AG04449 (cell line): ENCODE measurements around the gene TAOK3.
A peak's percentile ranks its signal among the peaks of the same experiment; 100 is the strongest.

ENCODE experiments used
- CTCF ChIA-PET: fragments of 350-600 bp; formaldehyde crosslinking; extraction: SDS; loops from one replicate; lab custom pipeline; 2021; ENCODE audit warnings: antibody characterized with exemption; lab: Yijun Ruan, JAX
- POLR2A ChIA-PET: fragments of 400-600, 350-600 bp; formaldehyde crosslinking; extraction: SDS; loops from one replicate; lab custom pipeline; 2020; ENCODE audit warnings: antibody characterized with exemption, inconsistent platforms; lab: Yijun Ruan, JAX
- DNase-seq: peaks from one replicate; pipeline ENCODE4 v3.0.0-alpha.2; 2010; ENCODE audit warnings: low read depth, low spot score
- H3K4me3 ChIP-seq: 2 replicates; pipeline ENCODE4 v1.5.1; 2011; ENCODE audit warnings: low read depth, mild to moderate bottlenecking, control low read depth, low read length
- CTCF ChIP-seq: IDR thresholded peaks from one replicate; pipeline ENCODE4 v1.5.1; 2011; ENCODE audit warnings: mild to moderate bottlenecking, moderate library complexity, low read length, control low read depth, inconsistent platforms; ENCODE audit not compliant: insufficient read depth; ENCODE audit errors: missing control alignments

Gene TAOK3

GRCh38 chr12:118391424-118391823 lies 18.7 kb upstream of the TAOK3 start:
- DNase-seq: no peak
- no peak overlapping the region for H3K4me3 ChIP-seq
- POLR2A ChIA-PET: no interaction called here
- CTCF ChIA-PET: interaction anchor here (1.0 to 8.9 kb wide), 6 partner anchors 8 to 210 kb away, joined by 3 to 97 read pairs (median 4); partner anchors contain the start of gene SUDS3
- TF ChIP-seq CTCF: no peak

- ChIA-PET CTCF (interaction anchor here (0.6 to 10.7 kb wide), 50 partner anchors 7 to 1402 kb away, joined by 3 to 589 read pairs (median 4); partner anchors contain the start of gene PEBP1), POLR2A (no interaction called here)
- peak; percentile 75 for TF ChIP-seq CTCF
- DNase-seq: no peak
- H3K4me3 ChIP-seq: peak overlapping the region; percentile 87
Measured at GRCh38 chr12:118377884-118378470, 5.3 kb upstream of the TAOK3 start.

- TF ChIP-seq CTCF: no peak
- DNase-seq: no peak
- POLR2A ChIA-PET: interaction anchor here (1.5 kb wide), 1 partner anchor 70 kb away, joined by 7 read pairs; no protein-coding TSS in a partner anchor
- CTCF ChIA-PET: interaction anchor here (0.6 to 10.7 kb wide), 70 partner anchors 8 to 1403 kb away, joined by 3 to 589 read pairs (median 5); partner anchors contain the start of gene PEBP1
- H3K4me3 ChIP-seq: peak overlapping the region; percentile 87
Measured at GRCh38 chr12:118377021-118377883, 4.5 kb upstream of the TAOK3 start.

GRCh38 chr12:118376089-118377020 lies 3.6 kb upstream of the TAOK3 start, which contains the start of gene SUDS3:
TSS of gene SUDS3 (plus strand) at chr12:118376555. CDS start at chr12:118376692, 137 bp downstream.
- POLR2A ChIA-PET: interaction anchor here (0.7 to 1.5 kb wide), 4 partner anchors 69 to 240 kb away, joined by 3 to 7 read pairs (median 4); partner anchors contain the start of gene PEBP1
- CTCF ChIA-PET: interaction anchor here (0.6 to 10.7 kb wide), 71 partner anchors 9 to 1404 kb away, joined by 3 to 589 read pairs (median 6); partner anchors contain the start of gene PEBP1
- TF ChIP-seq CTCF: peak; percentile 93
- DNase-seq: no peak
- H3K4me3 ChIP-seq: peak within 1 kb of the TSS; percentile 87

GRCh38 chr12:118375348-118375747 lies 2.6 kb upstream of the TAOK3 start:
- no peak for DNase-seq
- no peak overlapping the region for H3K4me3 ChIP-seq
- ChIA-PET POLR2A (interaction anchor here (1.3 kb wide), 1 partner anchor 239 kb away, joined by 5 read pairs; the partner anchor contains the start of gene PEBP1), CTCF (interaction anchor here (0.6 to 10.7 kb wide), 61 partner anchors 9 to 1168 kb away, joined by 3 to 589 read pairs (median 7); partner anchors contain the start of gene PEBP1)
- no peak for TF ChIP-seq CTCF
